A673 (cell line): ENCODE data around the gene GNAI2. TPM values are rescaled to one million over a fixed set of nuclear protein-coding genes. Genes with fewer than 3 reads are reported as not detected.

Source experiments
- BruUV-seq: library from RNA; stranded (reverse); fragments of 400-500 nt; replicated peaks from 2 replicates; lab custom pipeline; 2021; lab: Mats Ljungman, UMichigan
- CTCF ChIA-PET: fragments of 300-600 bp; sonication (Branson Sonifier 250); formaldehyde crosslinking; loops from one replicate; lab custom pipeline; 2022; ENCODE audit warnings: antibody characterized with exemption; lab: Charles Lee
- POLR2A ChIA-PET: fragments of 300-600 bp; sonication (Branson Sonifier 250); formaldehyde crosslinking; loops from one replicate; lab custom pipeline; 2022; ENCODE audit warnings: antibody characterized with exemption; ENCODE audit not compliant: low non-redundant PET; lab: Charles Lee
- DNase-seq: peaks from one replicate; pipeline ENCODE4 v3.0.0-alpha.2; 2015; ENCODE audit warnings: low spot score
- H3K27ac ChIP-seq: fragments of 200-600 bp; sonication (generic); 2 replicates; pipeline ENCODE4 v1.5.1; 2016; ENCODE audit warnings: mixed run types, low read depth, mild to moderate bottlenecking, mixed read lengths, antibody characterized with exemption, low read length; ENCODE audit not compliant: poor library complexity, severe bottlenecking
- H3K27me3 ChIP-seq: fragments of 200-600 bp; sonication (generic); replicated peaks from 2 replicates; pipeline ENCODE4 v1.6.1; 2017; ENCODE audit warnings: mixed run types, low read depth, mild to moderate bottlenecking, mixed read lengths, antibody characterized with exemption, low read length; ENCODE audit not compliant: insufficient read depth, poor library complexity
- H3K36me3 ChIP-seq: fragments of 200-600 bp; sonication (generic); 2 replicates; pipeline ENCODE4 v1.6.1; 2016; ENCODE audit warnings: mixed run types, mild to moderate bottlenecking, mixed read lengths, antibody characterized with exemption, low read length; ENCODE audit not compliant: insufficient read depth, poor library complexity, severe bottlenecking
- H3K4me1 ChIP-seq: fragments of 200-600 bp; sonication (generic); 2 replicates; pipeline ENCODE4 v1.6.1; 2017; ENCODE audit warnings: mixed run types, mild to moderate bottlenecking, mixed read lengths, antibody characterized with exemption, low read length; ENCODE audit not compliant: insufficient read depth, poor library complexity, severe bottlenecking
- H3K4me3 ChIP-seq: fragments of 200-600 bp; sonication (generic); 2 replicates; pipeline ENCODE4 v1.5.1; 2016; ENCODE audit warnings: low read depth, mixed run types, mild to moderate bottlenecking, mixed read lengths, low read length; ENCODE audit not compliant: poor library complexity, severe bottlenecking
- H3K9me3 ChIP-seq: fragments of 200-600 bp; sonication (generic); 2 replicates; pipeline ENCODE4 v1.6.1; 2016; ENCODE audit warnings: mixed run types, low read depth, mild to moderate bottlenecking, mixed read lengths, antibody characterized with exemption, low read length; ENCODE audit not compliant: poor library complexity, severe bottlenecking
- CTCF ChIP-seq: fragments of 300-800, 200-600 bp; sonication (generic); conservative IDR thresholded peaks from 2 replicates; pipeline ENCODE4 v1.5.1; 2017; ENCODE audit warnings: low read depth, mild to moderate bottlenecking, antibody characterized with exemption, low read length, moderate library complexity, mixed read lengths
- EZH2 ChIP-seq: fragments of 200-600 bp; sonication (generic); IDR thresholded peaks from 2 replicates; pipeline ENCODE4 v1.6.1; 2017; ENCODE audit warnings: borderline replicate concordance, low read depth, mild to moderate bottlenecking, mixed read lengths, antibody characterized with exemption, low read length; ENCODE audit not compliant: poor library complexity, severe bottlenecking
- intact Hi-C: fragments of 100-400 bp; cut with micrococcal nuclease; formaldehyde crosslinking; loops from one replicate; pipeline ENCODE4 v1.10.0; 2022; ENCODE audit not compliant: unreplicated experiment
- total RNA-seq: library from RNA; stranded (reverse); gene quantifications from 2 replicates; pipeline ENCODE4 v1.2.3, GENCODE V29; 2021

The GNAI2 gene
- total RNA-seq, 1 experiment from 2014 or later = 115 TPM

- TF ChIP-seq CTCF (no peak), EZH2 (no peak)
- POLR2A ChIA-PET = no interaction called here
These were observed 23.5 kb upstream of the GNAI2 start for GRCh38 chr3:50212502-50212901.

DNA sequence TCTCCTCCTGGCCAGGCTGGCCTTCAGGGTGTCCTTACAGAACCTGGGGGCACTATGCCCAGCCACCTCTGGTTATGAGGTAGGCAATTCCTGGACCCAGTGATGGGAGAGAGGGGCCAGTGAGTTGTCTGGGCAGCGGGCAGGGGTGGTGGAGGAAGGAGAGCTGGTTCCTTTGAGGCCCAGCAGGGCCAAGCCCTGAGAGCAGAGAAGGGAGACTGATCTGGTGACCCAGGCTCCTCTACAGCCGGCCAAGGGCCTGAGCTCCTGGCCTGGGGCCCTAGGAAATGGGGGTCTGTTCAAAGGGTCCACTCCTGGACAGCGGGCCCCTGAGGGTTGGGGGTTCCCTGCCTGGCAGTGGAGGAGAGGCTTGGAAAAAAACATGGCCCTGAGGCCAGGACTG lies 23.0 kb upstream of the GNAI2 start:
- H3K27ac ChIP-seq = no peak overlapping the region
- POLR2A ChIA-PET = no interaction called here
- TF ChIP-seq CTCF = no peak
- TF ChIP-seq EZH2 = no peak
- no peak overlapping the region for H3K4me3 ChIP-seq
- no TSS peak for BruUV-seq
- CTCF ChIA-PET = no interaction called here
- intact Hi-C loops = no loop called here
- no peak for DNase-seq
- H3K9me3 ChIP-seq = no peaks in the 10 kb centered on the region
- no peaks in the 10 kb centered on the region for H3K4me1 ChIP-seq
- no peaks in the 10 kb centered on the region for H3K27me3 ChIP-seq
- no peaks in the 10 kb centered on the region for H3K36me3 ChIP-seq

More at GRCh38 chr3:50212502-50212901, 23.5 kb upstream of the GNAI2 start:
- no peak for DNase-seq
- intact Hi-C loops = no loop called here
- no TSS peak for BruUV-seq
- Histone ChIP-seq H3K27me3 (no peaks in the 10 kb centered on the region), H3K9me3 (no peaks in the 10 kb centered on the region), H3K4me1 (no peaks in the 10 kb centered on the region), H3K27ac (no peak overlapping the region), H3K36me3 (no peaks in the 10 kb centered on the region), H3K4me3 (no peak overlapping the region)
- CTCF ChIA-PET = no interaction called here

- no peaks in the 10 kb centered on the region for H3K4me1 ChIP-seq
- CTCF ChIA-PET = no interaction called here
- POLR2A ChIA-PET = no interaction called here
- BruUV-seq = no TSS peak
- H3K4me3 ChIP-seq = no peak overlapping the region
- TF ChIP-seq EZH2 (no peak), CTCF (no peak)
- intact Hi-C loops = no loop called here
- no peak for DNase-seq
- H3K36me3 ChIP-seq = no peaks in the 10 kb centered on the region
- H3K27me3 ChIP-seq = no peaks in the 10 kb centered on the region
- no peak overlapping the region for H3K27ac ChIP-seq
- no peaks in the 10 kb centered on the region for H3K9me3 ChIP-seq
These were observed 22.6 kb upstream of the GNAI2 start for GRCh38 chr3:50213373-50213772.
